Stomach (tissue), 9 donors: ENCODE measurements around the gene KRTAP12-2. TPM values are rescaled to one million over a fixed set of nuclear protein-coding genes. Genes with fewer than 3 reads are reported as not detected.

Source experiments
- DNase-seq, 2 donors: peaks; one replicate each; pipeline versions ENCODE4 v3.0.0 to v3.0.0-alpha.2; 2013 to 2019
- H3K27ac ChIP-seq, 5 donors: fragments of 200-600 bp in 4 of 5; sonication (generic) in 4 of 5; one replicate each; pipeline ENCODE4 v1.5.1; 2013 to 2019; ENCODE audit warnings: mild to moderate bottlenecking in 1 of 5, moderate library complexity in 1 of 5
- H3K27me3 ChIP-seq, 3 donors: fragments of 200-600 bp; sonication (generic); one replicate each; pipeline ENCODE4 v1.5.1; 2017 to 2019; ENCODE audit warnings: mixed run types in 1 of 3
- H3K36me3 ChIP-seq, 4 donors: fragments of 200-600 bp; sonication (generic); 1 replicate in 3 of 4; 2 replicates in 1 of 4; pipeline ENCODE4 v1.5.1; 2016 to 2019
- H3K4me1 ChIP-seq, 4 donors: fragments of 200-600 bp; sonication (generic); one replicate each; pipeline ENCODE4 v1.5.1; 2016 to 2019
- H3K4me3 ChIP-seq, 4 donors: fragments of 200-600 bp; sonication (generic) in 3 of 4; one replicate each; pipeline ENCODE4 v1.5.1; 2016 to 2019; ENCODE audit warnings: mild to moderate bottlenecking in 1 of 4
- H3K9me3 ChIP-seq, 4 donors: fragments of 200-600 bp; sonication (generic); one replicate each; pipeline ENCODE4 v1.5.1; 2016 to 2019
- EP300 ChIP-seq: sonication (generic); formaldehyde crosslinking; IDR thresholded peaks from one replicate; pipeline ENCODE4 v1.6.1; 2017; ENCODE audit warnings: antibody characterized with exemption
- POLR2A ChIP-seq, 4 donors: fragments of 450-650 bp; IDR thresholded peaks; one replicate each; pipeline ENCODE4 v1.6.1; 2016; ENCODE audit warnings: antibody characterized with exemption in 4 of 4, control low read depth in 2 of 4, mild to moderate bottlenecking in 1 of 4, moderate library complexity in 1 of 4
- POLR2AphosphoS5 ChIP-seq, 3 donors: sonication (generic); formaldehyde crosslinking; IDR thresholded peaks; one replicate each; pipeline ENCODE4 v1.6.1; 2016; ENCODE audit warnings: antibody characterized with exemption in 3 of 3
- WGBS, 5 donors: extraction: QIAGEN DNeasy Blood & Tissue Kit in 3 of 5; methylation state at CpG; one replicate each; pipeline versions ENCODE4 v1.1.5 to v1.1.7; 2013 to 2018; 5-methylcytosine and 5-hydroxymethylcytosine counted together
- intact Hi-C: fragments of 100-400 bp; cut with DNase I; formaldehyde crosslinking; loops from one replicate; pipeline ENCODE4 v1.15.1; 2023; ENCODE audit warnings: low total_unique reads
- polyA plus RNA-seq, 3 donors: library from polyadenylated mRNA; stranded (reverse); fragments of 200-250 nt; gene quantifications; one replicate each; pipeline ENCODE4 v1.2.3, GENCODE V29; 2013
- total RNA-seq, 5 donors: library from RNA; depleted of rRNA; stranded (reverse); fragments of >200 nt; gene quantifications; one replicate each; pipeline versions ENCODE4 v1.1.0 to v1.2.3, GENCODE V29; 2014 to 2016
- TF ChIP-seq, protein P1 (sequence below), 7 experiments: fragments of 450-650 bp in 4 of 7; fragments of 200-600 bp in 3 of 7; sonication (generic) in 3 of 7; IDR thresholded peaks; one replicate each; pipeline ENCODE4 v1.5.1; 2016 to 2019; ENCODE audit warnings: antibody characterized with exemption in 7 of 7, control low read depth in 2 of 7, mild to moderate bottlenecking in 1 of 7
- donor health status: healthy with polysubstance abuse.
- donor health status: Bipolar disorder and iron deficiency.
- donor health status: healthy.

Gene KRTAP12-2
- total and polyA plus RNA-seq, 8 donors = not detected

DNA sequence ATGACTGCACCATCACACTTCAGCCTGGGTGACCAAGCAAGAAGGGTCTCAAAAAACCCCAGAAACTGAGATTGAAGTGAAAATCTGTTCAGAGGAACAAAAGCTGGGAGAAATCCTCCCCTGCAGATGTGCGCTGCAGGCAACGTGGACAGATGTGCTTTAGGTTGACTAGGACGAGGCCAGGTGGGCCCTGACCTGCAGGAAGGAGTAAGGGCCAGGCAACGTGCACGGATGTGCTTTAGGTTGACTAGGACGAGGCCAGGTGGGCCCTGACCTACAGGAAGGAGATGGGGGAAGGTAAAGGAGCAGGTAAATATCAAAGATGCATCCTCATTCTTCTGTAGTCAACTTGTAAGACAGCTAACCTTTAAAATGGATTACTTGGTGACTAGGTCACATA lies 17.8 kb upstream of the KRTAP12-2 start:
- no peaks in the 10 kb centered on the region for H3K4me1 ChIP-seq
- H3K9me3 ChIP-seq = no peaks in the 10 kb centered on the region
- H3K36me3 ChIP-seq = no peaks in the 10 kb centered on the region
- no peak overlapping the region for H3K4me3 ChIP-seq
- WGBS, 5 donors = 60 to 73% (median 69%) methylated on average over 6 of the region's 6 CpGs
- TF ChIP-seq, protein P1, sequence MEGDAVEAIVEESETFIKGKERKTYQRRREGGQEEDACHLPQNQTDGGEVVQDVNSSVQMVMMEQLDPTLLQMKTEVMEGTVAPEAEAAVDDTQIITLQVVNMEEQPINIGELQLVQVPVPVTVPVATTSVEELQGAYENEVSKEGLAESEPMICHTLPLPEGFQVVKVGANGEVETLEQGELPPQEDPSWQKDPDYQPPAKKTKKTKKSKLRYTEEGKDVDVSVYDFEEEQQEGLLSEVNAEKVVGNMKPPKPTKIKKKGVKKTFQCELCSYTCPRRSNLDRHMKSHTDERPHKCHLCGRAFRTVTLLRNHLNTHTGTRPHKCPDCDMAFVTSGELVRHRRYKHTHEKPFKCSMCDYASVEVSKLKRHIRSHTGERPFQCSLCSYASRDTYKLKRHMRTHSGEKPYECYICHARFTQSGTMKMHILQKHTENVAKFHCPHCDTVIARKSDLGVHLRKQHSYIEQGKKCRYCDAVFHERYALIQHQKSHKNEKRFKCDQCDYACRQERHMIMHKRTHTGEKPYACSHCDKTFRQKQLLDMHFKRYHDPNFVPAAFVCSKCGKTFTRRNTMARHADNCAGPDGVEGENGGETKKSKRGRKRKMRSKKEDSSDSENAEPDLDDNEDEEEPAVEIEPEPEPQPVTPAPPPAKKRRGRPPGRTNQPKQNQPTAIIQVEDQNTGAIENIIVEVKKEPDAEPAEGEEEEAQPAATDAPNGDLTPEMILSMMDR (IDR thresholded peaks at IDR 0.05) = no peak
- TF ChIP-seq EP300 = no peak
- TF ChIP-seq POLR2A (IDR thresholded peaks at IDR 0.05) = no peak
- no peak for TF ChIP-seq POLR2AphosphoS5 (IDR thresholded peaks at IDR 0.05)
- DNase-seq = no peak
- intact Hi-C loops = no loop called here
- H3K27ac ChIP-seq = no peak overlapping the region
- H3K27me3 ChIP-seq = peaks cover 0 to 41% (median 32%) of the 10 kb centered on the region in 3 donors

DNA sequence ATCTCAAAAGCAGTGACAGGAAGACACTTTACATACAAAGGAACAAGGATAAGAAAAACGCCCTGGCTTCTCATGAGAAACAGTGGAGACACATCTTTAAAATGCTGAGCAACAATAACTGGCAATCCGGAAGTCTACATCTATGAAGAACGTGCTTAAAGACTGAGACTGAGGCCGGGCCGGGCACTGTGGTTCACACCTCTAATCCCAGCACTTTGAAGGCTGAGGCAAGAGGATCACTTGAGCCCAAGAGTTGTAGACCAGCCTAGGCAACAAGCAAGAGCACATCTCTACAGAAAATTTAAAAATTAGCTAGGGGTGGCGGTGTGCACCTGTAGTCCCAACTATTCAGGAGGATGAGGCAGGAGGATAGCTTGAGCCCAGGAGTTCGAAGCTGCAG lies 17.4 kb upstream of the KRTAP12-2 start:
- Histone ChIP-seq H3K36me3 (no peaks in the 10 kb centered on the region), H3K27me3 (peaks cover 0 to 41% (median 32%) of the 10 kb centered on the region in 3 donors), H3K4me1 (no peaks in the 10 kb centered on the region), H3K9me3 (no peaks in the 10 kb centered on the region), H3K4me3 (no peak overlapping the region), H3K27ac (no peak overlapping the region)
- WGBS, 5 donors = 70 to 81% (median 75%) methylated on average over 7 of the region's 7 CpGs
- intact Hi-C loops = no loop called here
- TF ChIP-seq, protein P1 (IDR thresholded peaks at IDR 0.05) = no peak
- TF ChIP-seq EP300 (no peak), POLR2A (IDR thresholded peaks at IDR 0.05) (no peak), POLR2AphosphoS5 (IDR thresholded peaks at IDR 0.05) (no peak)
- no peak for DNase-seq

DNA sequence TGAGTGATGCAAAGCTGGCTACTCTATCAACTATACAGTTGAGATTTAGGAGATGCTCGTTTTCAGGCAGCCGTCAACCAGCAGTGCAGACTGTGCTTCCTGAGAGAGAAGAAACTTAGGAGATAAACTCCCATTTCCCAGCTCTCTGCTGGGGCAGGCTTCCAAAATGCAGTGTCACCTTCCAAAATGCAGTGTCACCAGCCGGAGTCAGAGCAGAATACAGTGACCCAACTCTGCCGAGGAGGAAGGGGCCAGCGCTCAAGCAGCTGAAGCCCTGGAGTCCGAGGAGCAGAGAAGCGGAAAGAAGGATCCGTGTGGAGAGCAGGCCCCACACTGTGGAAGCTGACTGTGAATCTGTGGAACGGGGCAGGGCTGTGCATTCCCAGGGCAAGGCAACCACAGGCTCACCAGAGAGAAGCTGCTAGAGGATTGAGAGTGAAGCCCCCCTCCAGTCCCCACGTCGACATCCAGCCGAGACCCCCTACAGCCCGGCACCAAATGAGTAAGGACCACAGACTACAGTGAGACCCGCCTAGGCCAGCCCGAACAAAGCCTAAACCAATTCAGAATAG lies 15.9 kb upstream of the KRTAP12-2 start:
- intact Hi-C loops = no loop called here
- H3K27ac ChIP-seq = no peak overlapping the region
- no peaks in the 10 kb centered on the region for H3K9me3 ChIP-seq
- H3K4me3 ChIP-seq = no peak overlapping the region
- peaks cover 0 to 27% (median 22%) of the 10 kb centered on the region in 3 donors for H3K27me3 ChIP-seq
- no peak for DNase-seq
- WGBS, 5 donors = 75 to 79% (median 78%) methylated on average over 14 to 15 of the region's 15 CpGs
- no peaks in the 10 kb centered on the region for H3K36me3 ChIP-seq
- TF ChIP-seq, protein P1 (IDR thresholded peaks at IDR 0.05) = no peak
- TF ChIP-seq POLR2A (IDR thresholded peaks at IDR 0.05) (no peak), POLR2AphosphoS5 (IDR thresholded peaks at IDR 0.05) (no peak), EP300 (no peak)
- no peaks in the 10 kb centered on the region for H3K4me1 ChIP-seq

DNA sequence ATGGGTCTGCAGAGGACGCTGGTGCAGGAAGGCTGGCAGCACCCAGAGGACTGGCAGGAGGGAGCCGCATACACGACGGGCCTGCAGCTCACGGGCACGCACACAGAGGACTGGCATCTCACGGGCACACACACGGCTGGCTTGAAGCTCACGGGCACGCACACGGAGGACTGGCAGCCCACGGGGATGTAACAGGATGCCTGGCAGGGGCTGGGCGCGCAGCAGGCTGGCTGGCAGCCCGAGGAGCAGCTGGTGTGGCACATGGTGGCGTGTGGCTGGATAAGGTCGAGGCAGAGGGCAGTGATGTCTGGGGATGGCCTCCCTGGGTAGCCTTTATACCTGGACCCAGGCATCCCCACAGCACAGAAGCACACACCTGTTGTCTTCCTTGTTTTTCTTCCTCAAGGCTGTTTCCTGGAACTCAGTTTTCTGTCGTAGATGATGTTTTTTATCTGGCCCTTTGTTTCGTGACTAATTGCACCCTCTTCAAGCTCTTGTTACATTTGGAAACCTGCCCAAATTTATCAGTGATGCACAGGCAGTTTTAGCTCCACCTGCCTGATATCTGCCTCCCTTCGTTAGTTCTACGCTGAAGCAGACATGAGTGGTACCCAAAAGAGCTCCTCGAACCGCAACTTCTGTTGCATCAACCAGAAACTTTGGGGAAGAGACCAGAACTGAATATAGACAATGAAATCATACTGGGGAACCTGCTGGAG lies 15.3 kb upstream of the KRTAP12-2 start, which contains the start of gene KRTAP12-1:
TSS of gene KRTAP12-1 (minus strand) at position 303 of the 719 bp plus-strand sequence. CDS start at position 263, 40 bp downstream.
- no peak for DNase-seq
- TF ChIP-seq POLR2AphosphoS5 (IDR thresholded peaks at IDR 0.05) (no peak), POLR2A (IDR thresholded peaks at IDR 0.05) (no peak), EP300 (no peak)
- TF ChIP-seq, protein P1 (IDR thresholded peaks at IDR 0.05) = no peak
- intact Hi-C loops = no loop called here

More for the DNA sequence above, 15.3 kb upstream of the KRTAP12-2 start, which contains the start of gene KRTAP12-1:
- Histone ChIP-seq H3K27ac (no peak within 1 kb of the TSS), H3K36me3 (no peaks in the 10 kb centered on the region), H3K9me3 (no peaks in the 10 kb centered on the region), H3K27me3 (peaks cover 0 to 21% (median 16%) of the 10 kb centered on the region in 3 donors), H3K4me3 (no peak within 1 kb of the TSS), H3K4me1 (no peaks in the 10 kb centered on the region)
- 65 to 77% (median 71%) methylated on average over 17 to 23 of the region's 23 CpGs for whole genome bisulfite sequencing, 5 donors
